Panc1 (cell line): ENCODE results near the gene TIAM2. TPM values are rescaled to one million over a fixed set of nuclear protein-coding genes. Genes with fewer than 3 reads are reported as not detected.

Source experiments
- ATAC-seq: fragments of 200-7000 bp; cut with Tn5 transposase; 2 replicates; pipeline ENCODE4 v1.9.1; 2020; ENCODE audit warnings: mild to moderate bottlenecking, moderate library complexity
- BruUV-seq: library from RNA; stranded (reverse); fragments of 400-500 nt; replicated peaks from 2 replicates; lab custom pipeline; 2021; lab: Mats Ljungman, UMichigan
- CTCF ChIA-PET: fragments of 300-600 bp; sonication (Branson Sonifier 250); formaldehyde crosslinking; loops from one replicate; lab custom pipeline; 2022; ENCODE audit warnings: antibody characterized with exemption; lab: Charles Lee
- POLR2A ChIA-PET: fragments of 300-600 bp; sonication (Branson Sonifier 250); formaldehyde crosslinking; loops from one replicate; lab custom pipeline; 2022; ENCODE audit warnings: antibody characterized with exemption; lab: Charles Lee
- DNase-seq: peaks from one replicate; pipeline ENCODE4 v3.0.0-alpha.2; 2010; ENCODE audit warnings: low read depth, low spot score
- H3K27ac ChIP-seq: 2 replicates; pipeline ENCODE4 v1.5.1; 2011; ENCODE audit warnings: mild to moderate bottlenecking, low read length, inconsistent platforms
- H3K27me3 ChIP-seq: fragments of 200-500 bp; sonication (Bioruptor generic); 2 replicates; pipeline ENCODE4 v1.6.0; 2014; ENCODE audit warnings: low read length, inconsistent platforms; ENCODE audit not compliant: control insufficient read depth, insufficient read depth
- H3K36me3 ChIP-seq: fragments of 200-500 bp; sonication (Bioruptor generic); 2 replicates; pipeline ENCODE4 v1.5.1; 2014; ENCODE audit warnings: inconsistent platforms, mild to moderate bottlenecking, low read length, moderate library complexity; ENCODE audit not compliant: control insufficient read depth, insufficient read depth
- H3K4me1 ChIP-seq: 2 replicates; pipeline ENCODE4 v1.5.1; 2011; ENCODE audit warnings: inconsistent platforms, mild to moderate bottlenecking, low read length, moderate library complexity; ENCODE audit not compliant: control insufficient read depth, insufficient read depth
- H3K4me3 ChIP-seq, 2 experiments: 2 replicates each; pipeline ENCODE4 v1.5.1; 2011 to 2012; ENCODE audit warnings: low read depth in 2 of 2, low read length in 2 of 2, mild to moderate bottlenecking in 2 of 2, inconsistent platforms in 1 of 2, moderate library complexity in 1 of 2
- H3K9me3 ChIP-seq: fragments of 200-500 bp; sonication (Bioruptor generic); 2 replicates; pipeline ENCODE4 v1.5.1; 2014; ENCODE audit warnings: low read depth, mild to moderate bottlenecking, inconsistent platforms, low read length, moderate library complexity; ENCODE audit not compliant: control insufficient read depth, insufficient read depth
- POLR2AphosphoS5 ChIP-seq: IDR thresholded peaks from 2 replicates; pipeline ENCODE4 v1.6.1; 2012; ENCODE audit warnings: mild to moderate bottlenecking, low read depth, low read length, moderate library complexity
- SIN3A ChIP-seq: IDR thresholded peaks from 2 replicates; pipeline ENCODE4 v1.6.1; 2012; ENCODE audit warnings: low read depth, mild to moderate bottlenecking, low read length, moderate library complexity, borderline replicate concordance; ENCODE audit not compliant: insufficient read depth
- TCF7L2 ChIP-seq: IDR thresholded peaks from 2 replicates; pipeline ENCODE4 v1.6.1; 2011; ENCODE audit warnings: mild to moderate bottlenecking, low read depth, low read length, inconsistent platforms
- in situ Hi-C: cut with HindIII; loops from 2 replicates; pipeline ENCODE4 v1.10.0; 2016; ENCODE audit warnings: low sequenced_read_pairs, low pct_unique_long_range_greater_than_20kb
- intact Hi-C: fragments of 100-400 bp; cut with micrococcal nuclease; formaldehyde crosslinking; loops from one replicate; pipeline ENCODE4 v1.10.0; 2022; ENCODE audit not compliant: unreplicated experiment
- total RNA-seq: library from RNA; stranded (reverse); gene quantifications from one replicate; pipeline ENCODE4 v1.2.1, GENCODE V29; 2021; ENCODE audit not compliant: unreplicated experiment
- TF ChIP-seq, protein P1 (sequence below), 2 experiments: IDR thresholded peaks; 2 replicates each; pipeline ENCODE4 v1.6.1; 2011 to 2012; ENCODE audit warnings: low read depth in 2 of 2, control low read depth in 1 of 2, low read length in 1 of 2, mild to moderate bottlenecking in 1 of 2, moderate library complexity in 1 of 2; ENCODE audit not compliant: insufficient read depth in 1 of 2
- TF ChIP-seq, protein P2 (sequence below): fragments of 450-650 bp; IDR thresholded peaks from 2 replicates; pipeline ENCODE4 v1.5.1; 2017; ENCODE audit warnings: mild to moderate bottlenecking

Gene TIAM2
- total RNA-seq, 1 experiment from 2014 or later = 14.9 TPM

DNA sequence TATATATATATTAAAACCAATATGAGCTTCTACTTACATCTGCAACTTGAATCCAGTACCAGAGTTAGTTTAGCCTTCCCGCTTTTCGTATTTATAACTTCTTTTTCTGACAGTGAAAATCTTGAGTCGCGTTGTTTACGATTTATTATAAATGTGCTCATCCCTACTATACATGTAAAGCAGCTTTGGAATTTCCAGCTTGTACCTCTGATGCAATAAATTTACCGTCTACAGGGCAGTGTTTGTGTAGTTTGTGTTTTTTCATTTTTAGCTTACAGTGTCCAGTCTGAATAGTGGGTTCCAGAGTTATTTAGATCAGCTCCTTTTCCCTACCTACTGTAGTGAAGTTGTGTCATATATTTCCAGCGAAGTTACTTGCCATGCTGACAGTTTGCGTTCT is 66.3 kb downstream of the TIAM2 start:
- CTCF ChIA-PET = no interaction called here
- ATAC-seq = no peak
- in situ Hi-C loops (no loop called here), intact Hi-C loops (no loop called here)
- Histone ChIP-seq H3K36me3 (no peaks in the 10 kb centered on the region), H3K4me3 (no peak overlapping the region), H3K27ac (no peak overlapping the region), H3K27me3 (no peaks in the 10 kb centered on the region), H3K9me3 (no peaks in the 10 kb centered on the region), H3K4me1 (peaks cover 5% of the 10 kb centered on the region; the same call in 1 of the 2 replicates)
- BruUV-seq = no TSS peak
- POLR2A ChIA-PET = no interaction called here
- no peak for DNase-seq
- TF ChIP-seq, protein P1, sequence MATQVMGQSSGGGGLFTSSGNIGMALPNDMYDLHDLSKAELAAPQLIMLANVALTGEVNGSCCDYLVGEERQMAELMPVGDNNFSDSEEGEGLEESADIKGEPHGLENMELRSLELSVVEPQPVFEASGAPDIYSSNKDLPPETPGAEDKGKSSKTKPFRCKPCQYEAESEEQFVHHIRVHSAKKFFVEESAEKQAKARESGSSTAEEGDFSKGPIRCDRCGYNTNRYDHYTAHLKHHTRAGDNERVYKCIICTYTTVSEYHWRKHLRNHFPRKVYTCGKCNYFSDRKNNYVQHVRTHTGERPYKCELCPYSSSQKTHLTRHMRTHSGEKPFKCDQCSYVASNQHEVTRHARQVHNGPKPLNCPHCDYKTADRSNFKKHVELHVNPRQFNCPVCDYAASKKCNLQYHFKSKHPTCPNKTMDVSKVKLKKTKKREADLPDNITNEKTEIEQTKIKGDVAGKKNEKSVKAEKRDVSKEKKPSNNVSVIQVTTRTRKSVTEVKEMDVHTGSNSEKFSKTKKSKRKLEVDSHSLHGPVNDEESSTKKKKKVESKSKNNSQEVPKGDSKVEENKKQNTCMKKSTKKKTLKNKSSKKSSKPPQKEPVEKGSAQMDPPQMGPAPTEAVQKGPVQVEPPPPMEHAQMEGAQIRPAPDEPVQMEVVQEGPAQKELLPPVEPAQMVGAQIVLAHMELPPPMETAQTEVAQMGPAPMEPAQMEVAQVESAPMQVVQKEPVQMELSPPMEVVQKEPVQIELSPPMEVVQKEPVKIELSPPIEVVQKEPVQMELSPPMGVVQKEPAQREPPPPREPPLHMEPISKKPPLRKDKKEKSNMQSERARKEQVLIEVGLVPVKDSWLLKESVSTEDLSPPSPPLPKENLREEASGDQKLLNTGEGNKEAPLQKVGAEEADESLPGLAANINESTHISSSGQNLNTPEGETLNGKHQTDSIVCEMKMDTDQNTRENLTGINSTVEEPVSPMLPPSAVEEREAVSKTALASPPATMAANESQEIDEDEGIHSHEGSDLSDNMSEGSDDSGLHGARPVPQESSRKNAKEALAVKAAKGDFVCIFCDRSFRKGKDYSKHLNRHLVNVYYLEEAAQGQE (IDR thresholded peaks at IDR 0.05; ENCODE audit: insufficient read depth in 1 of 2, low read depth in 2 of 2, low read length in 1 of 2) = no peak
- TF ChIP-seq, protein P2, sequence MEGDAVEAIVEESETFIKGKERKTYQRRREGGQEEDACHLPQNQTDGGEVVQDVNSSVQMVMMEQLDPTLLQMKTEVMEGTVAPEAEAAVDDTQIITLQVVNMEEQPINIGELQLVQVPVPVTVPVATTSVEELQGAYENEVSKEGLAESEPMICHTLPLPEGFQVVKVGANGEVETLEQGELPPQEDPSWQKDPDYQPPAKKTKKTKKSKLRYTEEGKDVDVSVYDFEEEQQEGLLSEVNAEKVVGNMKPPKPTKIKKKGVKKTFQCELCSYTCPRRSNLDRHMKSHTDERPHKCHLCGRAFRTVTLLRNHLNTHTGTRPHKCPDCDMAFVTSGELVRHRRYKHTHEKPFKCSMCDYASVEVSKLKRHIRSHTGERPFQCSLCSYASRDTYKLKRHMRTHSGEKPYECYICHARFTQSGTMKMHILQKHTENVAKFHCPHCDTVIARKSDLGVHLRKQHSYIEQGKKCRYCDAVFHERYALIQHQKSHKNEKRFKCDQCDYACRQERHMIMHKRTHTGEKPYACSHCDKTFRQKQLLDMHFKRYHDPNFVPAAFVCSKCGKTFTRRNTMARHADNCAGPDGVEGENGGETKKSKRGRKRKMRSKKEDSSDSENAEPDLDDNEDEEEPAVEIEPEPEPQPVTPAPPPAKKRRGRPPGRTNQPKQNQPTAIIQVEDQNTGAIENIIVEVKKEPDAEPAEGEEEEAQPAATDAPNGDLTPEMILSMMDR = no peak
- TF ChIP-seq SIN3A (no peak), TCF7L2 (no peak), POLR2AphosphoS5 (no peak)

DNA sequence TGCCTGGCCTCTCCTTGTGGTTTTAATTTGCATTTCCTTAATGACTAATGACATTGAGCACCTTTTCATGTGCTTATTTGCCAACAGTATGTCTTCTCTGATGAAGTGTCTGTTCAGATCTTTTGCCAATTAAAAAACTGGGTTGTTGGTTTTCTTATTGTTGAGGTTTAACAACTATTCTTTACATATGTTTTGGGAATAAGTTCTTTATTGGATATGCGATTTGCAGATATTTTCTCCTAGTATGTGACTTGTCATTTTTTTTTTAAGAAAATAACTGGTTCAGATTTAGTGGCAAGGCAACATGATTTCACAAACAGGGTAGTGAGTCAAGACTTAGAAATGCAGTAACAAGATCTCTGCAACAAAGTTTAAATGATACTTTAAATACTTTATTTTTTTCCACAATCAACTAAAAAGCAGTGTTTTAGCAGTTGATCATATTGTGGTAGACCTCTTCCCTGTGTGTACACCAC is 67.8 kb downstream of the TIAM2 start:
- H3K27ac ChIP-seq = no peak overlapping the region
- no peaks in the 10 kb centered on the region for H3K9me3 ChIP-seq
- peaks cover 6% of the 10 kb centered on the region; the same call in 1 of the 2 replicates for H3K4me1 ChIP-seq
- DNase-seq = no peak
- ChIA-PET CTCF (no interaction called here), POLR2A (interaction anchor here (0.6 kb wide), 1 partner anchor 47 kb away, joined by 3 read pairs; no protein-coding TSS in a partner anchor)
- H3K4me3 ChIP-seq = no peak overlapping the region
- TF ChIP-seq, protein P1 (IDR thresholded peaks at IDR 0.05; ENCODE audit: insufficient read depth in 1 of 2, low read depth in 2 of 2, low read length in 1 of 2) = no peak
- TF ChIP-seq, protein P2 = no peak
- TF ChIP-seq SIN3A = no peak
- TF ChIP-seq POLR2AphosphoS5 = no peak
- no peak for TF ChIP-seq TCF7L2
- no peak for ATAC-seq
- no peaks in the 10 kb centered on the region for H3K27me3 ChIP-seq
- no TSS peak for BruUV-seq
- no peaks in the 10 kb centered on the region for H3K36me3 ChIP-seq
- in situ Hi-C loops = no loop called here
- intact Hi-C loops = no loop called here
